Heart right ventricle (tissue), 16 donors: Measurements from ENCODE around the gene CHST4. TPM values are rescaled to one million over a fixed set of nuclear protein-coding genes. Genes with fewer than 3 reads are reported as not detected.
"Not testable (repeated sequence)": the region's sequence is repeated elsewhere in the genome, so short reads cannot be mapped to it uniquely, and the experiment has no call there.

Source experiments
- ATAC-seq, 8 donors: fragments of 200-7000 bp; cut with Tn5 transposase; one replicate each; pipeline ENCODE4 v1.9.1; 2020; ENCODE audit warnings: mild to moderate bottlenecking in 8 of 8, moderate library complexity in 8 of 8, moderate number of reproducible peaks in 1 of 8
- DNase-seq, 2 donors: peaks; one replicate each; pipeline ENCODE4 v3.0.0-alpha.2; 2020
- H3K27ac ChIP-seq, 10 donors: fragments of 200-600 bp; sonication (generic) in 2 of 10; one replicate each; pipeline versions ENCODE4 v1.5.0 to v1.8.0; 2020 to 2022; ENCODE audit warnings: mild to moderate bottlenecking in 3 of 10
- H3K27me3 ChIP-seq, 7 donors: fragments of 200-600 bp; one replicate each; pipeline ENCODE4 v1.8.0; 2021 to 2022; ENCODE audit warnings: mild to moderate bottlenecking in 2 of 7
- H3K36me3 ChIP-seq, 9 donors: fragments of 200-600 bp; sonication (generic) in 1 of 9; one replicate each; pipeline versions ENCODE4 v1.5.0 to v1.8.0; 2020 to 2022; ENCODE audit warnings: mild to moderate bottlenecking in 2 of 9
- H3K4me1 ChIP-seq, 9 donors: fragments of 200-600 bp; sonication (generic) in 1 of 9; one replicate each; pipeline versions ENCODE4 v1.5.0 to v1.8.0; 2020 to 2022; ENCODE audit warnings: mild to moderate bottlenecking in 4 of 9
- H3K4me3 ChIP-seq, 10 donors: fragments of 200-600 bp; sonication (generic) in 2 of 10; one replicate each; pipeline versions ENCODE4 v1.5.0 to v1.8.0; 2020 to 2022; ENCODE audit warnings: mild to moderate bottlenecking in 7 of 10, moderate library complexity in 2 of 10
- H3K9me3 ChIP-seq, 11 donors: fragments of 200-600 bp in 10 of 11; sonication (generic) in 2 of 11; one replicate each; pipeline versions ENCODE4 v1.5.0 to v1.8.0; 2013 to 2022; ENCODE audit warnings: mild to moderate bottlenecking in 2 of 11, control low read depth in 1 of 11, moderate library complexity in 1 of 11
- WGBS, 2 donors: extraction: QIAGEN DNeasy Blood & Tissue Kit; methylation state at CpG; one replicate each; pipeline ENCODE4 v1.1.7; 2013; ENCODE audit warnings: inconsistent platforms in 1 of 2; 5-methylcytosine and 5-hydroxymethylcytosine counted together
- intact Hi-C, 10 donors: fragments of 100-400 bp; cut with DNase I; formaldehyde crosslinking; loops; one replicate each; pipeline versions ENCODE4 v1.11.1 to v1.14.2; 2022
- polyA plus RNA-seq, 2 donors: library from polyadenylated mRNA; stranded (reverse); fragments of 200-250 nt; gene quantifications; one replicate each; pipeline ENCODE4 v1.2.3, GENCODE V29; 2013
- total RNA-seq, 10 donors: library from RNA; stranded (reverse); fragmentation: NEBNext Ultra II Directional in 3 of 10; extraction: Animal tissue kit (Norgen Biotek cat#: 25700) in 3 of 10; gene quantifications; one replicate each; pipeline versions ENCODE4 v1.2.1 to v1.2.4, GENCODE V29; 2021 to 2023
- TF ChIP-seq, protein P1 (sequence below), 9 donors: fragments of 200-600 bp; sonication (generic) in 2 of 9; IDR thresholded peaks; one replicate each; pipeline versions ENCODE4 v1.5.0 to v1.8.0; 2021 to 2022; ENCODE audit warnings: antibody characterized with exemption in 9 of 9, mild to moderate bottlenecking in 5 of 9, moderate library complexity in 1 of 9
- donor health status: Arrhythmogenic right ventricular cardiomyopathy.
- donor health status: ischemic (EF 13 %, LVEDD 7.1; RV severe dilation, severe dysfunction).
- donor health status: healthy with polysubstance abuse.
- donor health status: DM: no; HTN: yes; CAD: no.
- donor health status: DM: no; HTN: no; CAD: no.
- donor health status: ischemic (EF 25% LVEDD 6.9; RV normal size, moderate dysfunction).
- donor health status: ischemic (EF 25% LVEDD 5.7; RV mildly dilated, moderate dysfunction).
- donor health status: healthy.
- donor health status: DM: yes; HTN: yes; CAD: no.
- donor health status: Ischemic cardiomyopathy.
- donor health status: ischemic (EF 35%, LVEDD 5.7; RV mildly dilated, moderate dysfunction).
- donor health status: nonischemic (EF 11% LVEDD 7.7; RV severe dilation, severe dysfunction).
- donor health status: DM: yes; HTN: yes; CAD: no.
- donor health status: PGD.
- donor health status: ischemic (EF 29% LVEDD 5.4; RV normal size, mild dysfunction).
- donor health status: nonischemic (EF 23%, LVEDD 6.1; RV moderate dilation, normal function).

CHST4 gene
- total and polyA plus RNA-seq, 12 donors, result 0.09 TPM; not detected in 11

DNA sequence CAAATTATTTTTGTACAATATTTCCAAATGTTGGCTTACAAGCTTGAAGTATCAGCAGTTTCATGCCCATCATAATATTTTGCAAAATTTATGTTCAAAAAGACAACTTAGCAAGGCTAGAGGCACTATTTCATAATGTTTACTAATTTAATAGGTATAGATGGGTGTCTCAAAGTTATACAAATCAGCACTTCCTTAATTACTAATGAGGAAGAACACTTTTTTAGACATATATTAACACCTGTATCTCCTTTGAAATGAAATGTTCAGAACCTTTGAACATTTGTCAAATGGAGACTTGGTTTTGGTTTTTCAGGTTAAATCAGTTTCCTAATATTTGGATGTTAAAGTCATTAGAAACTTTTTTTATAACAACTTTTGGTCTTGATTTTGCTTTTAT, 48.5 kb downstream of the CHST4 start:
- H3K36me3 ChIP-seq, result no peaks in the 10 kb centered on the region
- H3K9me3 ChIP-seq, result no peaks in the 10 kb centered on the region
- peaks cover 0 to 34% (median 16%) of the 10 kb centered on the region in 7 donors for H3K27me3 ChIP-seq
- no peak overlapping the region for H3K27ac ChIP-seq
- TF ChIP-seq, protein P1, sequence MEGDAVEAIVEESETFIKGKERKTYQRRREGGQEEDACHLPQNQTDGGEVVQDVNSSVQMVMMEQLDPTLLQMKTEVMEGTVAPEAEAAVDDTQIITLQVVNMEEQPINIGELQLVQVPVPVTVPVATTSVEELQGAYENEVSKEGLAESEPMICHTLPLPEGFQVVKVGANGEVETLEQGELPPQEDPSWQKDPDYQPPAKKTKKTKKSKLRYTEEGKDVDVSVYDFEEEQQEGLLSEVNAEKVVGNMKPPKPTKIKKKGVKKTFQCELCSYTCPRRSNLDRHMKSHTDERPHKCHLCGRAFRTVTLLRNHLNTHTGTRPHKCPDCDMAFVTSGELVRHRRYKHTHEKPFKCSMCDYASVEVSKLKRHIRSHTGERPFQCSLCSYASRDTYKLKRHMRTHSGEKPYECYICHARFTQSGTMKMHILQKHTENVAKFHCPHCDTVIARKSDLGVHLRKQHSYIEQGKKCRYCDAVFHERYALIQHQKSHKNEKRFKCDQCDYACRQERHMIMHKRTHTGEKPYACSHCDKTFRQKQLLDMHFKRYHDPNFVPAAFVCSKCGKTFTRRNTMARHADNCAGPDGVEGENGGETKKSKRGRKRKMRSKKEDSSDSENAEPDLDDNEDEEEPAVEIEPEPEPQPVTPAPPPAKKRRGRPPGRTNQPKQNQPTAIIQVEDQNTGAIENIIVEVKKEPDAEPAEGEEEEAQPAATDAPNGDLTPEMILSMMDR (IDR thresholded peaks at IDR 0.05), result no peak
- intact Hi-C loops, result loop anchor here in 1 of 10 donors (10.0 kb wide), 1 partner anchor 60 kb away; no protein-coding TSS in a partner anchor
- DNase-seq, result no peak
- H3K4me1 ChIP-seq, result no peaks in the 10 kb centered on the region
- ATAC-seq, result no peak
- no peak overlapping the region for H3K4me3 ChIP-seq

DNA sequence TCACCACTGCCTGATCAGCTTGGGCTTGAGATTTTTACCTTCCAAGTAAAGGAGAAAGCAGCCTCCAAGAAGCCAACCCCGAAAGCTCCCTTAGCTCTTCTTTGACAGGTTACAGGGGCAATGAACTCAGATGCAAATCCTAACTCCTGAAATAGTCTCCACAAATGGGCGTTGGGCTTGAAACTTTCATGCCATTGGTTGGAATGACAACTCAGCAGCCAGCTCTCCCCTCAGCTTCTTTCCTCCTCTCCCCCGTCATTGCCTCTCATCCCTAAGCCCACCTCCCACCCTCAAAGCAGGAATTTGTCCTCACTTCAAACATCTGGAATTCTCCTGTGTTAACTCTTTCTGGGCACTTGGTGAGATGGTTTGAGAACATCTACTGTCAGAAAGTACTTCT, 50.7 kb downstream of the CHST4 start, which contains the start of gene TAT:
Gene TAT (minus strand): TSS at position 122 of the 400 bp plus-strand sequence. CDS start 677 bp downstream, outside the sequence.
- intact Hi-C loops, result loop anchor here in 1 of 10 donors (10.0 kb wide), 1 partner anchor 62 kb away; no protein-coding TSS in a partner anchor
- Histone ChIP-seq H3K9me3 (no peaks in the 10 kb centered on the region), H3K36me3 (no peaks in the 10 kb centered on the region), H3K27me3 (peaks cover 0 to 28% (median 16%) of the 10 kb centered on the region in 7 donors), H3K27ac (no peak within 1 kb of the TSS), H3K4me1 (no peaks in the 10 kb centered on the region), H3K4me3 (no peak within 1 kb of the TSS)
- ATAC-seq (no peak), DNase-seq (no peak)
- TF ChIP-seq, protein P1 (IDR thresholded peaks at IDR 0.05), result no peak
- 14 to 19% methylated on average over 3 of the region's 3 CpGs for WGBS, 2 donors

DNA sequence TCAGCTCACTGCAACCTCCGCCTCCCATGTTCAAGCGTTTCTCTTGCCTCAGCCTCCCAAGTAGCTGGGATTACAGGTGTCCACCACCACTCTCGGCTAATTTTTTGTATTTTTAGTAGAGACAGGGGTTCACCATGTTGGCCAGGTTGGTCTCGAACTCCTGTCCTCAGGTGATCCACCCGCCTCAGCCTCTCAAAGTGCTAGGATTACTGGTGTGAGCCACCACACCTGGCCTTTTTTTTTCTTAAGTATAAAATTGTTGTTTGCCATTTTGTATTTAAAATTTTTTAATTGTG, 56.3 kb downstream of the CHST4 start:
- intact Hi-C loops, result not testable (repeated sequence)
- 89 to 91% methylated on average over 5 of the region's 5 CpGs for WGBS, 2 donors

DNA sequence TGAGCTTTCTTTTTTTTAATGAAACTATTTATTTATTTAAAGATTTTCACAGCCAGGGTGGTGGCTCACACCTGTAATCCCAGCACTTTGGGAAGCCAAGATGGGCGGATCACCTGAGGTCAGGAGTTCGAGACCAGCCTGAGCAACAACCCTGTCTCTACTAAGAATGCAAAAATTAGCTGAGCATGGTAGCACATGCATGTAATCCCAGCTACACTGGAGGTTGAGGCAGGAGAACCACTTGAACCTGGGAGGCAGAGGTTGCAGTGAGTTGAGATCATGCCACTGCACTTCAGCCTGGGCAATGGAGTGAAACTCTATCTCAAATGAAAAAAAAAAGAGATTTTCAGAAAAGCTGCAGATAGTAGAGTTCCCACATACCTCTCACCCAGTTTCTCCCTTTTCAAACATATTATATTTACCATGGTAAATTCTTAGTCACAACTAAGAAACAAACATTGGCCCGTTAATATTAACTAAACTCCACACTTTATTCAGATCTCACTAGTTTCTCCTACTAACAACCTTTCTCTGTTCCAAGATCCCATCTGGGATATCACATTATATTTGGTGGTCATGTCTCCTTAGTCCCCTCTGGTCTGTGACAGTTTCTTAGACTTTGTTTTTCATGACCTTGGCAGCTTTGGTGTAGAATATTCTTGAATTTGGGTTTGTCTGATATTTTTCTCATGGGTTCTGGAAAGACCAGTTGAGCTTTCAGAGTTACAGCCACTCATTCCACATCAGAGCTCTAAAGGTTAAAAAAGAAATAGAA, 58.5 kb downstream of the CHST4 start:
- H3K4me1 ChIP-seq, result no peaks in the 10 kb centered on the region
- no peak overlapping the region for H3K4me3 ChIP-seq
- TF ChIP-seq, protein P1 (IDR thresholded peaks at IDR 0.05), result no peak
- intact Hi-C loops, result no loop called here
- ATAC-seq, result no peak
- no peak overlapping the region for H3K27ac ChIP-seq
- H3K27me3 ChIP-seq, result peaks cover 0 to 17% (median 0%) of the 10 kb centered on the region in 7 donors
- DNase-seq, result no peak
- no peaks in the 10 kb centered on the region for H3K36me3 ChIP-seq
- 82 to 83% methylated on average over 3 of the region's 3 CpGs for WGBS, 2 donors
- no peaks in the 10 kb centered on the region for H3K9me3 ChIP-seq

More for the DNA sequence above, 56.3 kb downstream of the CHST4 start:
- H3K9me3 ChIP-seq, H3K4me3 ChIP-seq, ATAC-seq, H3K27ac ChIP-seq, H3K4me1 ChIP-seq, H3K36me3 ChIP-seq, DNase-seq: not testable (repeated sequence)
- H3K27me3 ChIP-seq, result peaks cover 0 to 13% (median 4%) of the 10 kb centered on the region in 7 donors

DNA sequence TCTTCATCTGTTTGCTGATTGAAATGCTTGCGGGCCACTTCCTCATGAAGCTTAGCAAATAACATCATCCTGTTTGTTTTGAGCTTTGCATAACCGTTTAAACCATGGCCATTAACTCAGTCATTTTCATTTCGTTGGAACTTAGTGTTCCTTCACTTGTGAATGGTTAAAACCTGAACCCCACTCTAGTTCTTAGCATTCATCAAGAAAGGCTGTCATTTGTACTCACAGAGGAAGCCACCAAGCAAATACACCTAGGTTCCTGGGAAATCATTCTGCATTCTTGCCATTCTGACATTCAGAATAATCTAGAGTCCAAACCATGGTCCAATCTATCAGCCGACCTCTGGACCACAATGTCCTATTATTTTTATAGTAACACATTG, 59.1 kb downstream of the CHST4 start:
- WGBS, 2 donors, result 54 to 60% methylated on average over 4 of the region's 4 CpGs
- H3K36me3 ChIP-seq, result no peaks in the 10 kb centered on the region
- DNase-seq, result no peak
- intact Hi-C loops, result no loop called here
- no peak for ATAC-seq
- H3K9me3 ChIP-seq, result no peaks in the 10 kb centered on the region
- no peak overlapping the region for H3K27ac ChIP-seq
- TF ChIP-seq, protein P1 (IDR thresholded peaks at IDR 0.05), result no peak
- H3K27me3 ChIP-seq, result peaks cover 0 to 19% (median 0%) of the 10 kb centered on the region in 7 donors
- no peaks in the 10 kb centered on the region for H3K4me1 ChIP-seq
- no peak overlapping the region for H3K4me3 ChIP-seq
